NCI-H2107 treated with DMSO at 0.1 percent for 48 hours (cell line): ENCODE measurements around the gene SNED1.
A peak's percentile ranks its signal among the peaks of the same experiment; 100 is the strongest.

ENCODE experiments used
- DNase-seq: peaks from one replicate; lab custom pipeline; 2025; ENCODE audit not compliant: unreplicated experiment; lab: John Stamatoyannopoulos, UW

SNED1 gene

GRCh38 chr2:240991378-240992263 is 6.8 kb upstream of the SNED1 start:
- peak; percentile 35 for DNase-seq

- DNase-seq: no peak
These were observed 5.7 kb upstream of the SNED1 start for GRCh38 chr2:240992572-240993291.

- no peak for DNase-seq
These were observed 4.8 kb upstream of the SNED1 start for GRCh38 chr2:240993446-240994170.

GRCh38 chr2:240994171-240994896 is 4.1 kb upstream of the SNED1 start:
- DNase-seq: no peak

- no peak for DNase-seq
These were observed 3.1 kb upstream of the SNED1 start for GRCh38 chr2:240995041-240996021.

GRCh38 chr2:240996161-240996833 is 2.1 kb upstream of the SNED1 start:
- no peak for DNase-seq

- DNase-seq: no peak
These were observed 1.6 kb upstream of the SNED1 start for GRCh38 chr2:240996834-240997140.

GRCh38 chr2:240997141-240997855 is 1.1 kb upstream of the SNED1 start:
- no peak for DNase-seq

GRCh38 chr2:240998706-240998994 is 232 bp downstream of the SNED1 start:
- no peak for DNase-seq

- DNase-seq: no peak
These were observed 775 bp downstream of the SNED1 start for GRCh38 chr2:240998995-240999791.

- no peak for DNase-seq
These were observed 1.6 kb downstream of the SNED1 start for GRCh38 chr2:240999873-241000541.

- DNase-seq: no peak
These were observed 2.5 kb downstream of the SNED1 start for GRCh38 chr2:241000831-241001321.

- no peak for DNase-seq
These were observed 3.2 kb downstream of the SNED1 start for GRCh38 chr2:241001413-241002274.

GRCh38 chr2:241002275-241003046 is 4.0 kb downstream of the SNED1 start:
- DNase-seq: no peak

GRCh38 chr2:241003047-241003360 is 4.6 kb downstream of the SNED1 start:
- DNase-seq: no peak

GRCh38 chr2:241003369-241003768 is 5.0 kb downstream of the SNED1 start:
- DNase-seq: no peak
